ENCODE results near the gene SIM1.

SIM1 gene

DNA sequence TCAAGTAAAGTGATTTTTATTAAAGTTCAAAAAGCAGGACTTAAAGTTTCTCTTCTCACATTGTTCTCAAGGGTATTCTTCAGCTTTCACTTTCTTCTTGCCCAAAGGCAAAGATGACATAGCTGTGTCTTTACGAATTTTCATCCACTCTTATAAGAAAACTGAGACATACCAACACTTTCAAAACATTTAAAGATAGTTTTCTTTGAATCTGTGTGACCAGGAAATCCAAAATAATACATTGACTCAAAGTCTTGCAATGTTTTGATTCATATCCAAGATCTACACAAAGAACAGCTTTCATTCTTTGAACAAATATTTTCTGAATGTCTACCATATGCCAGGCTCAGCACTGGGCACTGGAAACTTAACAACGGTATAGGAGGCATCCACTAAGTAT, 117.9 kb downstream of the SIM1 start:
- DNase-seq: no peak

- no peak for DNase-seq
Measured at GRCh38 chr6:100346203-100346602, 118.5 kb downstream of the SIM1 start.

DNA sequence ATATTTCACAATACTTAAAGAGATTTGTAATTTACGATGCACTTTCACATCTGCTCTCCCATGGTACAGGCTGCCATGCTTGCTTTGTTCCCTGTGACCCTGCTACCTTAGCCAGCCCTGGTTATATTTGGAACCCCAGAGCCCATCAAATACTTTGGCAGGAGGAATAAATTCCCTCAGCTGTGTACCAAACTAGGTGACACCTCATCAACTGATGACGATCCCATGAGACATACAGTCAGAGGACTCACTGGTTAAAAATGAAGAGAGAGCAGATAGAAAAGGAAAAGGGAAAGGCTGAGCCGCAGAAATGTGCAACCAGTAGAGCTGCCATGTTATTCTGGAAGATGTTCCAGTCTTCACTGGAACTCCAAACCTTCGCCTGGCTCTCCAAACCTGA, 120.0 kb downstream of the SIM1 start:
- no peak for DNase-seq

DNA sequence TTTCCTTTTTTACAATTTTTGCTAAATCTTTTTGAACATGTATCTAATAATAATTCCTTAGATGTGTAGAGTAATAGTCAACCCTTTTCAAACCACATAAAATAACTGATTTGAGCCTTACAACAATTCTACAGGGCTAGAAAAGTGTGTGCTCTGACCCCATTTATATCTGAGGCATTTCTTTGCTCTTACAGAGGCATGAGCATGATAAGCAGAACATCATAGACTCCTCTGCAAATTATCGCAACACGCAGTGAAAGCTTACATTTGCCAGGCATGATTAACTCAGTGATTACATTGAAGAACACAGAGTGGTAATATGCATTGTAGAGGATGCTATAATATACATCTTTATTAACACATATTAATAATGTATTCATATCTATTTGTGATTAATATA, 120.4 kb downstream of the SIM1 start:
- DNase-seq: no peak

- DNase-seq: peak; percentile 60
Measured at GRCh38 chr6:100343316-100344077, 121.2 kb downstream of the SIM1 start.

GRCh38 chr6:100342830-100343229, 121.9 kb downstream of the SIM1 start:
- DNase-seq: no peak

- DNase-seq: no peak
Measured at GRCh38 chr6:100339574-100340255, 125.0 kb downstream of the SIM1 start.

GRCh38 chr6:100338090-100338489, 126.6 kb downstream of the SIM1 start:
- DNase-seq: no peak

GRCh38 chr6:100336876-100337275, 127.8 kb downstream of the SIM1 start:
- no peak for DNase-seq

DNA sequence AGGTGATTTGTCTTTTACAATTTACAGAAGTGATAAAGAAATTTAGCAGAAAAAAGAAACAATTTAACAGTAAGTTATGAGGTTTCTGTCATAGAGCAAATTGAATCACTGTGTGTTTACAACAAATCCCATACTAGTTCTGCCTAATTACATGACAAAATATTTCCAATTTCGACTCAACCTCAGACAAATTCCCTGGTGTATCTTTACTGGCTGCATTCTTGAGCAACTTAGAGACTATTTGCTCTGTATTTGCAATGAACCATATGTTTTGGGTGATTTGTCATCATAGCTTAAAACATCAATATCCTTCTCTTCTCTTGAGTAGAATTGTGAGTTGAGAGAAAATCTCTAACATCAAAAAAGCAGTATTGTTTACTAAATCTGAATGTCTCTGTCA, 128.7 kb downstream of the SIM1 start:
- no peak for DNase-seq
